Activated naive CD8-positive, alpha-beta T cell (primary cell): Measurements from ENCODE around the gene TLX1.

ENCODE experiments used
- H3K27ac Mint-ChIP-seq: one replicate; pipeline ENCODE4 v1.8.0; 2021; ENCODE audit warnings: mixed read lengths
- H3K27me3 Mint-ChIP-seq: one replicate; pipeline ENCODE4 v1.8.0; 2021; ENCODE audit warnings: mixed read lengths
- H3K36me3 Mint-ChIP-seq: one replicate; pipeline ENCODE4 v1.8.0; 2021; ENCODE audit warnings: mixed read lengths
- H3K4me1 Mint-ChIP-seq: one replicate; pipeline ENCODE4 v1.8.0; 2021; ENCODE audit warnings: low read depth, mixed read lengths
- H3K4me3 Mint-ChIP-seq: one replicate; pipeline ENCODE4 v1.8.0; 2021; ENCODE audit warnings: mild to moderate bottlenecking, mixed read lengths
- H3K9me3 Mint-ChIP-seq: one replicate; pipeline ENCODE4 v1.8.0; 2021; ENCODE audit warnings: low read depth, mixed read lengths

Gene TLX1

DNA sequence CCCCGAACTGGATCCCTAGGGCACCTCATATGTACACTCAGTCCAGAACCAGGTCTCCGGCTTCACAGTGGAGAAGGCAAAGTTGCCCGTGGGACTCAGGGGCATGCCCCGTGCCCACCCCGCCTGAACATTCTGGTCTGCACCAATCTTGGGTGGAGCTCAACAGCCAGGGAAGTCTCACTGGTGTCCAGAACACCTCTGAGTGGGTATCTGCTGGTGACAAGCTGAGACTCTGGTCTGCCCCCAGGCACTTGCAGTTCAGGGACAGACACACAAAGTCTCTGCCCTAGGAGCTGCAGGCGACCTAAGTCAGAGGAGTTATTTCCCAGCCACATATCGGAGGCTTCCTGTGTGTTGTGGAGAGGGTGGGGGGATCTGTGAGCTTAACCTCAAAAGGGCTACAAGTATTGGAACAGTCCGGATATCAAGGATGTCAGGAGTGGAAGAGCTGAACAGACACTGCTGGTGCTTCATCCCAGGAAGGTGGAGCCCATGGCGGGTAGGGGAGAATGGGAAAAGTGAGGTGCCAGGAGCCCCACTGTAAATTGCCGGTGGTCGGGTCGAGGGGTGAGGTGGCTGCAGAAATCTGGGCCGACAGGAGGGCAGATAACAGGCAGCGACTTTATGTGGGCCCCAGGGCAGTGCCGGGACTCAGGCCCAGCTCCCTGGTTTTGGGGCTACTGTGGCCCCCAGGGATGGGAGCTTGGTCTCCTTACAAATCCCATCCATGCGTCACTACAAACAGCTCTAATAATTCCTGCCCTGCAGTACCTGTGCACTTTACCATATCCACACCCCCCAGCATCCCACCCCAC, 8.6 kb upstream of the TLX1 start:
- peak overlapping the region; percentile 61 for H3K4me3 Mint-ChIP-seq
- H3K36me3 Mint-ChIP-seq: no peaks in the 10 kb centered on the region
- no peak overlapping the region for H3K27ac Mint-ChIP-seq
- H3K9me3 Mint-ChIP-seq: no peaks in the 10 kb centered on the region
- H3K4me1 Mint-ChIP-seq: peaks cover 25% of the 10 kb centered on the region
- peaks cover 44% of the 10 kb centered on the region for H3K27me3 Mint-ChIP-seq

DNA sequence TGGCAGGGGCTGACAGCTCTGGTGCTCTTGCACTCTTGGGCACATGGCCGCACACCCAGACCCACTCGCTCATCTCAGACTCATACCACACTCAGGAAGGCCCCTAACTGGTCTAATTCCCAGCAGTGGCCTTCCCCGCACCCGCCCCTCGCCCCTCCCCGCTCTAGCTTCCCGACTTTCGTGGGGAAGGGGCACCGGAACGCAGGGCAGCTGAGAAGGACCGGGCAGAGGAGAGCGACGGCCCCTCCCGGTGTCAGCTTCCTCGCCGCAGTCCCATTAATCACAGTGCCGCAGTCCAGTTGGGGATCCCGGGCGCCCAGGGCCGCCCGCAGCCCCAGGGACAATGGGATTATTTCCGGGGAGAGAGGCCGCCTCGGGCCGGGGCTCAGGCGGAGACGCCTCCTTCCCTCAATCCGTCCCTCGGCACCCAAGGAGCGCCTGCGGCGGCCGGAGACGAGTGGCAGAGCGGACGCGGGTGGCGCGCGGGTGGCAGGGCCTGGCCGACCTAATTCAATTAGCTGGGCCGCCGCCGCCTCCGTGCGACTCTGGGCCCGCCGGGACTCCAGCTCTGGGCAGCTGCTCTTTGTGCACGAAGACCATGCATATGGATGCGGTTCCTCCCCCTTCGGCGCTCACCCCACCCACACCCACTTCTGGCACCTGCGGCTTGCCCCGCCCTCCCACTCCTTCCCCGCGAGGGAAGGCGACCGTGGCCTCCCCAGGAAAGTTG, 7.8 kb upstream of the TLX1 start:
- H3K36me3 Mint-ChIP-seq: no peaks in the 10 kb centered on the region
- peak overlapping the region; percentile 71 for H3K4me3 Mint-ChIP-seq
- H3K27ac Mint-ChIP-seq: no peak overlapping the region
- peaks cover 46% of the 10 kb centered on the region for H3K27me3 Mint-ChIP-seq
- peaks cover 25% of the 10 kb centered on the region for H3K4me1 Mint-ChIP-seq
- H3K9me3 Mint-ChIP-seq: no peaks in the 10 kb centered on the region

DNA sequence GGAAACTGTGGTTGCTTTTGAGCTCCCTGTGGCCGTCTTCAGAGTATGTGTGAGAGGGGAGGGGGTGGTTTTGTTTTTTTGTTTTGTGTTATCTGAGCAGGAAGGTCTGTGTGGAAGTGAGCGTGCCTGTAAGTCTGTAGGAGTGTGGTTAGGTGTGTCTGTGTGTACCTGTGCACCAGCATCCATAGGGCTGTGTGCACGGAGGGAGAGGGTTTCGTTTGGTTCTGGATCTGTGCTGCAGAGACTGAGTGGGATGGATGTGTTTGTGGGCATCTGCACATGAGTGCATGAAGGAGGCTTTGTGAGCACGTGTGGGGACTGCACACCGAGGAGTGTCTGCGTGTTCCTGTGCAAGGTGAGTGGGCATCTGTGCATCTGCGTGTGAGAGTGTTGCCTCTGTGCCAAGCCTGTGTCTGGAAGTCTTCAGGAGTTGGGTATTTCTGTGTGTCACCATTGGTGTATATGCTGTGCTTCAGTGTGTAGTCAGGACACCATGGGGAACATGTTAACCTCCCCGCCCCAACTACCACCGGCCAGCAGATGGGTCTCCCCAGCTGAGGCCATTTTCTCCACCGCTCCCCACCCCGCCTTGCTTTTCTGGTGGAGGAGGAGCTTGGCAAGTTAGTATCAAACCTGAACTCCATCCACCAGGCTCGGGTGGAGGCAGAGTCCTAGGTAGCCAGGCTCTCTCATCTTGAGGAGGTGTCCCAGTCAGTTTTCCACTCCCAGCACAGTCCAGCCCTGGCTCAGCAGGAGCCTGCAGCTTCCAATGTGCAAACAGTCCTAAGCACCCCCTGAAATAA, 7.1 kb upstream of the TLX1 start:
- H3K27ac Mint-ChIP-seq: no peak overlapping the region
- H3K36me3 Mint-ChIP-seq: peaks cover 2% of the 10 kb centered on the region
- peaks cover 25% of the 10 kb centered on the region for H3K4me1 Mint-ChIP-seq
- peaks cover 47% of the 10 kb centered on the region for H3K27me3 Mint-ChIP-seq
- H3K4me3 Mint-ChIP-seq: peak overlapping the region; percentile 71
- H3K9me3 Mint-ChIP-seq: no peaks in the 10 kb centered on the region

DNA sequence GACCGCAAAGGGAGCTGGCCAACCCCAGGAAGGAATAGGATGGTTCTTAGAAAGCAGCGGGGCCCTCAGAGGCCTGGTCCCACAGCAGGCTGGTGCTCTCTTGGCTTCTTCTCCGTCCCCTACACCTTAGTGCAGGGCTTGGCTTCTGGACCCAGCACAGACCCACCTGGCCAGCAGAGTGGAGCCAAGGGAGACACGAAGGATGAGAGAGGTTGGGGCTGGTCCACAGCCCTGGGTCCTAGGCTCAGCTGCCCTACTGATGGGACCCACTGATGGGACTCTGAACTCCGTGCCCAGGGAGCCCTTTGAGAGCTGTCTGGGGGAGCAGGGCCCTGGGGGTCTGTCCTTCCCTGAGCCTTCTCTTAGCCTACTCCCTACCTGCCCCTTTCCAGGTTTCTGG, 6.2 kb upstream of the TLX1 start:
- H3K4me3 Mint-ChIP-seq: no peak overlapping the region
- H3K27ac Mint-ChIP-seq: no peak overlapping the region
- no peaks in the 10 kb centered on the region for H3K9me3 Mint-ChIP-seq
- H3K36me3 Mint-ChIP-seq: peaks cover 4% of the 10 kb centered on the region
- peaks cover 50% of the 10 kb centered on the region for H3K27me3 Mint-ChIP-seq
- H3K4me1 Mint-ChIP-seq: peaks cover 25% of the 10 kb centered on the region

DNA sequence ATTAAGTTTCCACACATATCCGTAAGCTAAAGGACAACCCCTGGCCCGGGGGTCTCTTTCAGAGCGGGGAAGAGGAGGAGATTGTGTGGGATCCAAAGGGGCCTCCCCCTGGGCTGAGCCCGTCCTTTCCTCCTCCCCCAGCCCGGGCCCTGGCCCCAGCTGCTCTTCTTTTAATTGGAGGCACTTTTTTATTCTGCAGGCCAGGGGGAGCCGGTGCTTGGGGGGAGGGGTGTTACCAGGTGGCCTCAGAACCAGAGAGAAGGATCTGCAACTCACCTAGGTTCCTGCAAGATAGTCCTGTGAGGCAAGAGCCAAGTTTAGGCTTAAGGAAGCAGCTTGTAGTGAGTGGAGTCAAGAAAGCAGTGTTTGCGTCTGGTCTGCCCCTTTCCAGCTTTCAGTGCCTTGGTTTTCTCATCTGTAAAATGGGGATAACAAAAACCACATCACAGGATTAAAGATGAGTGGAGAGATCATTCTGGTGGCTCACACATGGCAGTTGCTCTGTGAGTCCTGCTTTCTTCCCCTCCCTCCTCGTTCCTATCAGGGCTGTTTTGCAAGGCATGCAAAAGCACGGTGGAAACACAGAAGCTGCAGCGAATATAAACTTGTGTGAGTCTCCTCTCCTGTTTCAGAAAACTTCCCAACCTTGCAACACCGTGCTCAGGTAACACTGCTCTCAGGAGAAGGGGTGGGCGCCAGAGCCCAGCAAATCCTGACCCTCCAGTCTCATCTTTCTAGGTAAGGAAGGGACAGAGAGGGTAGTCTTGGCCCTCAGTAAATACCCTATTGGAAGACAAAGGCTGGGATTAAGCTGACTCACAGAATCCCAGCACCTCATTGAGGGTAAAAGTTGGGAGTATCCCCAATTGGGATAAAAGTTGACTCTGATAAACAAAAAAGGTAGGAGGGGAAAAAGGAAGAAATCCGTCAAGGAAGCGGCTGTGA, 4.1 kb upstream of the TLX1 start:
- H3K27ac Mint-ChIP-seq: no peak overlapping the region
- H3K9me3 Mint-ChIP-seq: no peaks in the 10 kb centered on the region
- H3K36me3 Mint-ChIP-seq: peaks cover 4% of the 10 kb centered on the region
- H3K4me1 Mint-ChIP-seq: peaks cover 12% of the 10 kb centered on the region
- peaks cover 46% of the 10 kb centered on the region for H3K27me3 Mint-ChIP-seq
- no peak overlapping the region for H3K4me3 Mint-ChIP-seq

DNA sequence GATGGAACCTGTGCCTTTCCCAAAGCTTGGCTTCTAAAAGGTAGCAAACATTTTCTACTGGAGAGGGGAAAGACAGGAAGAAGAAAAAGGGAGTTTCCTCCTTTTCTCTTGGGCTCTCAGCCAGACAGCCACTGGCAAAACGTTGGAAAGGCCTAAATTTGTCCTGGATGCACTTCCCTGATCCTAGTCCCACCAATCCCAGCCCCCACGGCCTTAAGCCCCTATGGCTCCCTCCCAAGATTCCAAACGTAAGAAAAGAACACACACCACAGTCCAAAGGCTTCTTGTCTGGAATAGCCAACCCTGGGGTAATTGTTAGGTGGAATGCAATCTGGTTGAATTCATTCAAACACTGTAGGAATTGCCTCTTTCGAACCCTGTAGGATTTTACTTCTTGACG, 959 bp upstream of the TLX1 start:
- H3K36me3 Mint-ChIP-seq: peaks cover 4% of the 10 kb centered on the region
- peaks cover 46% of the 10 kb centered on the region for H3K27me3 Mint-ChIP-seq
- H3K4me3 Mint-ChIP-seq: no peak overlapping the region
- no peak overlapping the region for H3K27ac Mint-ChIP-seq
- peaks cover 22% of the 10 kb centered on the region for H3K4me1 Mint-ChIP-seq
- no peaks in the 10 kb centered on the region for H3K9me3 Mint-ChIP-seq

DNA sequence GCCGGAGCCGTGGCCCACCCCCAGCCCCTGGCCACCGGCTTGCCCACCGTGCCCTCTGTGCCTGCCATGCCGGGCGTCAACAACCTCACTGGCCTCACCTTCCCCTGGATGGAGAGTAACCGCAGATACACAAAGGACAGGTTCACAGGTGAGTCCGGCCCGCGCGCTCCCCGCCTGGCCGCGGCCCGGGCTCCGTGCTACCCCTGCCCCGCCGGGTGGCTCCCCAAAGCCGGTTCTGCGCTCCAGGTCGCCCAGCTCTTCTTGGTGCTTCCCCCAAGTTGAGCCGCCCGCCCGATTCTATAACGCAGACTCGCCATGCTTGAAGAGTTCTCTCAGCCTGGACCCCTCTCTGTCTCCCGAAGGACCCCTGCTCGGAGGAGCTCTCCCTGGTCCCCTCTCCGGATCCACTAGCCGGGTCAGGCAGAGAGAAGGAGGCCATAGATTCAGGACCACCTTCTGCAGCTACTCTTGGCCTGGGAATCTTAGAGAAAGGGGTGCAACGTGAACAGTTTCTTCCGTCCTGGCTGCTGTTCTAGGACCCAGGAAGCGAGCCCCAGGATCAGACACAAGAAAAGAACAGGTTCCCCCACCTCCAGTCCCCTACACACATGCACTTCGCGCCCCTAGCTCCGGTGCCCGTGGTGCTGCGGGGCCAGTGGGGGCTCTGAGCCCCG, 999 bp downstream of the TLX1 start:
- Mint-ChIP-seq H3K4me3 (peak overlapping the region; percentile 69), H3K27ac (no peak overlapping the region), H3K36me3 (peaks cover 4% of the 10 kb centered on the region), H3K4me1 (peaks cover 31% of the 10 kb centered on the region), H3K9me3 (no peaks in the 10 kb centered on the region), H3K27me3 (peaks cover 46% of the 10 kb centered on the region)

DNA sequence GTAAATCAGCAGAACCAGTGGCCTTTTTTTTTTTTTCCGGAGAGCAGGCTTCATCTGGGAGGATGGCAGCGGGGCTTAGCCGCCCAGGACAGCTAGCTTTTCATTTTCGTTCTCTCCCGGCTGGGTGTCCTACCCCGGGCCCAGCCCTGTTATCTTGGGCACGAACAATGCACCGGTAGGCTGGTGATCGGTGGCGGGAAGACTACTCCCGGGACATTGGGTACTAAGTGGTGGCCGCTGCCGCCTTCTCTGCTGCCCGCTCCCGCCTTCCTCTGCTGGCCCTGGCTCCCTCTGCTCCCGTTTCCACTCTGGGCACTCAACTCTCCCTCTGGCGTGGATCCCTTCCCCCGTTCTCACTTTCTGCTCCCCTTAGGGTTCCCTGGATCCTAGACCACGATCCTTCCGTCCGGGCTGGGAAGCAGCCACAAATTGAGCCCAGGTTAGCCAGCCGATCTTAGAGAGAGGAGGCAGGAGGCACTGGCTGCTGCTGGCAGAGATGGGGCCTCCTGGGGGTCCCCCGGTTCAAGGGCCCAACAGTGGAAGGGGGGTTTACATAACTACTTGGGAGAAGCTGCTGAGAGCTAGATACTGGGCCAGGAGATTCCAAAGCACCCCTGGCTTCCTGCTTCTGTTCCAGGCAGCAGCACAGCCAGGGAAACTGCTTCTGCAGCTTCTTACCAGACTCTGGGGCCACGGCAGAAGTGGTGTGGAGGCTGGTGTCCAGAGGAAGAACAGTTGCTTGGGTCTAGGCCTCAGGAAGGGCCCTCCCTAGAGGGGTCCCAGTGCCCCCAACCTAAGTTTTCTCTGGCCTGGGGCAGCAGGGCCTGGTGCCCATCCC, 1.8 kb downstream of the TLX1 start:
- peaks cover 31% of the 10 kb centered on the region for H3K4me1 Mint-ChIP-seq
- peaks cover 48% of the 10 kb centered on the region for H3K27me3 Mint-ChIP-seq
- H3K9me3 Mint-ChIP-seq: no peaks in the 10 kb centered on the region
- H3K4me3 Mint-ChIP-seq: peak overlapping the region; percentile 69
- no peak overlapping the region for H3K27ac Mint-ChIP-seq
- peaks cover 4% of the 10 kb centered on the region for H3K36me3 Mint-ChIP-seq

DNA sequence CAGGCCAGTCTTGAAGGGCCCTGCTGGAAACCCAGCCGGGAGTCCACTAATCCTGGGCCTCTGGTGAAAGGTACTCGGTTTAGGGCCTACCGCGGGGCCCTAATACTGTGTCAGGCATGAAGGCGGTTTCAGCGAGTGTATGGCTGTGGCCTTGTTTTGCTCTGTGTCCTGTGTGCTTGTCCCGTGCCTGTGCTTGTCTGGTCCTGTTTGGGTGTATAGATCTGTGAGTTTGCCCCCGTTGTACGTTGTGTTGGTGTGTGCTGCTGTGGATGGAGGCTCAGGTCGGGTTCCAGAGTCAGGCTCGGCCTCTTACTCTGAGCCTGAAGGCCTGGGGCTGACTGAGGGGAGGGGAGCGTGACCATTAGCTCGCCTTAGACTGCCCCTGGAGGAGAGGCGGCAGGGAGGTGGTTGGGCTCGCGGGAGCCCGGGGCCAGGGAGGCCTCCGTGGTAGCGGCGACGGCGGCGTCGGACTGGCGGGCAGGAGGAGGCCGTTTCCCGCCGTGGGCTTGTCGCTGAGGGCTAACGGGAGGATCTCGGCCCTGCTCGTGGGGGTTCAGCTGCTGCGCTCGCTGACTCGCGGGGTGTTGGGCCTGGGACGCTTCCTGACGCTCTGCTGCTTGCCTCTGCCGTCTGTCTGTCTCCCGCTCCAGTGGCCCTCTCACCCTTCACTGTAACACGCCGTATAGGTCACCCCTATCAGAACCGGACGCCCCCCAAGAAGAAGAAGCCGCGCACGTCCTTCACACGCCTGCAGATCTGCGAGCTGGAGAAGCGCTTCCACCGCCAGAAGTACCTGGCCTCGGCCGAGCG, 2.6 kb downstream of the TLX1 start:
- Mint-ChIP-seq H3K27ac (no peak overlapping the region), H3K4me3 (peak overlapping the region; percentile 66), H3K27me3 (peaks cover 50% of the 10 kb centered on the region), H3K4me1 (peaks cover 36% of the 10 kb centered on the region), H3K9me3 (no peaks in the 10 kb centered on the region), H3K36me3 (peaks cover 3% of the 10 kb centered on the region)

DNA sequence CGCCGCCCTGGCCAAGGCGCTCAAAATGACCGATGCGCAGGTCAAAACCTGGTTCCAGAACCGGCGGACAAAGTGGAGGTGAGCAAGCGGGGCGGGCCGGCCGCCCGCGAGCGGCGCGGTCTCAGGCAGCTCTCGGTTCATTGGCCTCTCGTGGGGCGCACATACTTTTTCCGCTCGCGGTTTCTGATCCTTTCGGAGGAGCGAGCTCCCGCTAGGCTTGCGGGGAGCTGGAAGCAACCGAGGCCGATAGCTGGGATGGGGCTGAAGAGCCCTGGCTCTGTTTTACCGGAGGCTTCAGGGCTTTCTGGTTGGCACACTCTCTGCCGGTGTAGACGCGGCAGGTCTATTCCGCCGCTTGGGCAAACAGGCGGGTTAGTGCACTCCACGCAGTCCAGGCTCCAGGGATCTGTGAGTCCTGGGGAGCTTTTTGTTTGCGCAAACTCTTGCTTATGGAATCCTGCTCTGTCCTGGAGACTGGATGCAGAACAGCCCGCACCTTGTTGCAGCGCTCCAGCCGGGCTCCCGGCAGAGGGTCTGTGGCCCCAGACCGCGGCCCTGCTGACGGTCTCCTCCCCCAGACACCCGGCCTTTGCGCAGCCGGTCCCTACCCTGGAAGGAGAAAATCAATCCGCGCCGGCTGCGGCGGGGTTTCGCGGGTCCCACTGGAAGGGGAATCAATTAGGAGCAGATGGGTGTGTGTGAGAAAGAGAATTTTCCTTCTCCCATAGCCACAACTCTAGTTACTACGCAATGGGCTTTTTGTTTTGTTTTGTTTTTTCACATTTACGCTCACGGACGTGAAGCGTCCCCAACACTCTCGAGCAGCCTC, 3.4 kb downstream of the TLX1 start:
- H3K27me3 Mint-ChIP-seq: peaks cover 50% of the 10 kb centered on the region
- H3K4me1 Mint-ChIP-seq: peaks cover 40% of the 10 kb centered on the region
- no peaks in the 10 kb centered on the region for H3K9me3 Mint-ChIP-seq
- peaks cover 2% of the 10 kb centered on the region for H3K36me3 Mint-ChIP-seq
- H3K4me3 Mint-ChIP-seq: peak overlapping the region; percentile 69
- H3K27ac Mint-ChIP-seq: no peak overlapping the region

DNA sequence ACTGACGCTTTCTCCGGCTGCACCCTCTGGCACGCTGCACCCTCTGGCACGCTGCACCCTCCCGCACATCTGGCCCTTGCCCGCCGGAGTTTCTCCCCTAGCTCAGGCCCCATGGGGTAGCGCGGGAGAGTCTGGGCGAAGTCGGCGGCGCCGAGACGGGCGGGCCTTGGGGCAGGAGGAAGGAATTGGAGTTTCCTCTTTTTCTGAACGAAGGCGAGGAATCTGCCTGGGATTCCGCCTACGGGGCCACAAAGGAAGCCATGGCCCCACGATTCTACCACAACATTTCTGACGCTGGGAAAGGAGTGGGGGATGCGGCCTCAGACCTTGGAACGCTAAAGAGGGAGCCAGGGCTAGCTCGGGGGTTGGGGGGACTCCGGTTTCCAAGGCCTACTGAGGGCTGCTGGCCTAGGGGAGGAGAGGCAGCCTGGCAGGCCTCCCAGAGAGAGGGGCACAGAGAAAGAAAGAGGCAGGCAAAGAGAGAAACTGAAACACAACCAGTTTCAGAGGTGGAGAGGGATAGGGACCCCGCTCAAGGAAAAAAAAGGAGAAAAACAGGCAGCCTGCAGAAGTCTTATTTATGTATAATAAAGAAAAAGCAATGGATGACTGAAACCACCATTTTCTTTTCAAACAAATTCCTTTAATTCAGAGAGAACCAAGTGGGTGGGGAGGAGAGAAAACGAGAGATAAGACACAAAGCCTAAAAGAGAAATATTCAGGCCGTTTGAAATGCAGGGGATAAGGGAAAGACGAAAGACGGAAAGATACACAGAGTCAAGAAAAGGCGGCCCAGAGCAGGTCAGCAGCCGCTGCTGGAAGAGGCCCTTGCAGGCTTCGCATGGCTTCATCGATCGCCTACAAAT, 4.3 kb downstream of the TLX1 start:
- Mint-ChIP-seq H3K4me3 (peak overlapping the region; percentile 69), H3K4me1 (peaks cover 40% of the 10 kb centered on the region), H3K27me3 (peaks cover 45% of the 10 kb centered on the region), H3K36me3 (no peaks in the 10 kb centered on the region), H3K9me3 (no peaks in the 10 kb centered on the region), H3K27ac (peak overlapping the region; percentile 30)
